Measurements from ENCODE around the gene ALCAM.

DNA sequence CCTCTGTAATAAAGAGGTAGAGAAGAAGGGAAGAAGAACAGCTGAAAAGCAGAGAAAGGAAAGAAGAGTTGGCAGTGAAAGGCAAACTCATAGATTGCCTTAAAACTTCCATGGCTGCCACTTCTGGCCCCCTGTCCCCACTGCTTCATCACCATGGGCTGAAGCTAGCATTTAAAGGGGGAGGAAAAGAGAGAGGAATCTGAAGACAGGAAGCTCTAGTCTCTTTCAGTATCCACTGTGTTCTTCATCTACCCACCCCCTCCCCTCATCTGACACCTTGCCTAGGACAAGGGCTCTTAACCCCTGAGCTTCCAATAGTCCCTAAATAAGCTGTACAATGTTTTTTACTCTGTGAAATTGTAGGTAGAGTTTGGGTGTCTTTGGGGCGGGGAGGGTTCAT lies 60.6 kb downstream of the ALCAM start:
- TF ChIP-seq CTCF (conservative IDR thresholded peaks at IDR 0.05 in 1 of 2, IDR thresholded peaks at IDR 0.05 in 1 of 2; ENCODE audit: low read depth in 1 of 2, low read length in 2 of 2) (no peak), EZH2 (IDR thresholded peaks at IDR 0.05; ENCODE audit: low read length, missing control alignments) (no peak)
